ENCODE results near the gene UTF1. TPM values are rescaled to one million over a fixed set of nuclear protein-coding genes. Genes with fewer than 3 reads are reported as not detected.

Gene UTF1
- total RNA-seq, 1 donor from 2014 or later = not detected

GRCh38 chr10:133272301-133272963, 42.4 kb downstream of the UTF1 start:
- H3K36me3 Mint-ChIP-seq (ENCODE audit: low read depth) = no peaks in the 10 kb centered on the region
- H3K27ac Mint-ChIP-seq (ENCODE audit: unreplicated experiment) = no peak overlapping the region
- no peak overlapping the region for H3K4me3 Mint-ChIP-seq (ENCODE audit: unreplicated experiment)
- no peak for DNase-seq (ENCODE audit: low spot score)
- H3K9me3 Mint-ChIP-seq (ENCODE audit: low read depth) = no peaks in the 10 kb centered on the region
- H3K4me1 Mint-ChIP-seq (ENCODE audit: low read depth) = no peaks in the 10 kb centered on the region
- TF ChIP-seq, protein P1, sequence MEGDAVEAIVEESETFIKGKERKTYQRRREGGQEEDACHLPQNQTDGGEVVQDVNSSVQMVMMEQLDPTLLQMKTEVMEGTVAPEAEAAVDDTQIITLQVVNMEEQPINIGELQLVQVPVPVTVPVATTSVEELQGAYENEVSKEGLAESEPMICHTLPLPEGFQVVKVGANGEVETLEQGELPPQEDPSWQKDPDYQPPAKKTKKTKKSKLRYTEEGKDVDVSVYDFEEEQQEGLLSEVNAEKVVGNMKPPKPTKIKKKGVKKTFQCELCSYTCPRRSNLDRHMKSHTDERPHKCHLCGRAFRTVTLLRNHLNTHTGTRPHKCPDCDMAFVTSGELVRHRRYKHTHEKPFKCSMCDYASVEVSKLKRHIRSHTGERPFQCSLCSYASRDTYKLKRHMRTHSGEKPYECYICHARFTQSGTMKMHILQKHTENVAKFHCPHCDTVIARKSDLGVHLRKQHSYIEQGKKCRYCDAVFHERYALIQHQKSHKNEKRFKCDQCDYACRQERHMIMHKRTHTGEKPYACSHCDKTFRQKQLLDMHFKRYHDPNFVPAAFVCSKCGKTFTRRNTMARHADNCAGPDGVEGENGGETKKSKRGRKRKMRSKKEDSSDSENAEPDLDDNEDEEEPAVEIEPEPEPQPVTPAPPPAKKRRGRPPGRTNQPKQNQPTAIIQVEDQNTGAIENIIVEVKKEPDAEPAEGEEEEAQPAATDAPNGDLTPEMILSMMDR (IDR thresholded peaks at IDR 0.05) = no peak
- H3K27me3 Mint-ChIP-seq (ENCODE audit: low read depth) = peaks cover 2% of the 10 kb centered on the region

GRCh38 chr10:133272964-133273420, 43.0 kb downstream of the UTF1 start:
- no peaks in the 10 kb centered on the region for H3K4me1 Mint-ChIP-seq (ENCODE audit: low read depth)
- peaks cover 2% of the 10 kb centered on the region for H3K27me3 Mint-ChIP-seq (ENCODE audit: low read depth)
- no peak overlapping the region for H3K4me3 Mint-ChIP-seq (ENCODE audit: unreplicated experiment)
- no peak overlapping the region for H3K27ac Mint-ChIP-seq (ENCODE audit: unreplicated experiment)
- H3K36me3 Mint-ChIP-seq (ENCODE audit: low read depth) = no peaks in the 10 kb centered on the region
- DNase-seq (ENCODE audit: low spot score) = no peak
- TF ChIP-seq, protein P1 (IDR thresholded peaks at IDR 0.05) = no peak
- no peaks in the 10 kb centered on the region for H3K9me3 Mint-ChIP-seq (ENCODE audit: low read depth)

DNA sequence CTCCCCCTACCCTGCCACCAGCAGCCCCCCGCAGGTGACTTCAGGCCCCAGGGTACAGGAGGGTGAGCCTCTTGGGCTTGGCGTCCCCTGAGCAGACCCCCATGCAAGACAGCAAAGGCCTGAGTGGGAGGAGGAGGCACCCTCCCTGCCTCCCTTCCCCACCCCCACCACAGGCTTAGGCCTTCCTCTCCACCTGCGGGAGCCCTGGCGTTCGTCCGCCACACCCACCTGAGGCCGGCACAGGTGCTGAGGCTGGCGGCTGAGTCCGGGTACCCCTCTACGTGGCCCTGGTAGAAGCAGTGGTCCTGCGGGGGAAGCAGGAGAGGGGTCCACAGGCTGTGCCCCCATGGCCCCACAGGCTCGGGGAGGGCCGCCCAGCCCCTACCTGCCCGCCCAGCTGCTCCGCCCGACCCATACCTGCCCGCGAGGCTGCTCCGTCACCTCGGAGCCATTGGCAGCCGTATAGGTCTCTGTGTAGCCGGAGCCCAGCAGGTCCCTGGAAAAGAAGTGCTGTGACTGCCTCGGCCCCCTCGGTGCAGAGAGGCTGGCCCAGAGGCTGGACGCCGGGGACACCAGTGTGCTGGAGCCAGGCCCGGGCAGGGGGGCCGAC, 43.6 kb downstream of the UTF1 start:
- Mint-ChIP-seq H3K27me3 (ENCODE audit: low read depth) (peaks cover 2% of the 10 kb centered on the region), H3K9me3 (ENCODE audit: low read depth) (no peaks in the 10 kb centered on the region), H3K4me3 (ENCODE audit: unreplicated experiment) (no peak overlapping the region), H3K4me1 (ENCODE audit: low read depth) (no peaks in the 10 kb centered on the region), H3K36me3 (ENCODE audit: low read depth) (peaks cover 1% of the 10 kb centered on the region), H3K27ac (ENCODE audit: unreplicated experiment) (no peak overlapping the region)
- TF ChIP-seq, protein P1 (IDR thresholded peaks at IDR 0.05) = no peak
- DNase-seq (ENCODE audit: low spot score) = no peak

DNA sequence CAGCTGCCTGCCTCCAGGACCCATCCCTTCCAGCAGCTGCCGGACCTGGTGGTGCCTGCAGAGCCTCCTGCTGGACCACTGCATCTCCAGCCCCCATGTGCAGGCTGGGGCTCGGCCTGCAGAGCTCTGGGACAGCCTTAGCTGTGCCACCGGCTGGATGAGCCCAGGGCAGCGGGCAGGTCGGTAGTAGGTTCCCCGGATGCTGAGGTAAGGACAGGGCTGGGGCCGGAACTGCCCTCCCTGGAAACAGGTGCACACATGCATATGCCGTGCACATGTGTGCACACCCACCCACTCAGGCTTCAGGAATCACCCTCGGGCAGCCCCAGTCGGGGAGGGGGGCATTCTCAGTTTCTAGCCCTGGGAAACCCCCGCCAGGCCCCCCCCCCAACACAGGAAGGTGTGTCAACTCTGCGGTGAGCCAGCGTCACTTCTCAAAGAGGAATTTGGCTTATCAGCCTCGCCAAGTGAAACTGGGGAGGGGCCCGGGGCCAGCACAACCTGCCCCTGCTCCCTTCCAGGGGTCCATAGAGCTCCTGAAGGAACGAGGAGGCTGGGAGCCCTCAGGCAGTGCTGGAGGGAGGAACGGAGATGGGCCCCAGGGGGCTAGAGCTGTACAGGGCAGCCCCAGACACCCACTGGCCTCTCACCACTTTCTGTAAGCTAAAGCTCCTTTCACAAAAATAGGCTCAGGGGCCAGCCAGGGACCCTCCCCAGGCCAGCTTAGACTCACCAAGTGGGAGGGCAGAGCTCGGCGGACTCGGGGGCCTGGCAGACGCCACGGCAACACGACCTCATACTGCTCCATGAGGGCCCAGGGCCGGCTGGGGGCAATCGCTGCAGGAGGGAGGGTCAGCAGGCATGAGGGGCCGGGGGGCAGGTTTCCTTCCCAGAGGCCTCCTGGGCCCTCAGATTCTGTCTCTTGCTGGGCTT, 45.0 kb downstream of the UTF1 start:
- H3K9me3 Mint-ChIP-seq (ENCODE audit: low read depth) = no peaks in the 10 kb centered on the region
- H3K4me1 Mint-ChIP-seq (ENCODE audit: low read depth) = peaks cover 2% of the 10 kb centered on the region
- H3K27me3 Mint-ChIP-seq (ENCODE audit: low read depth) = peaks cover 2% of the 10 kb centered on the region
- H3K4me3 Mint-ChIP-seq (ENCODE audit: unreplicated experiment) = no peak overlapping the region
- peaks cover 1% of the 10 kb centered on the region for H3K36me3 Mint-ChIP-seq (ENCODE audit: low read depth)
- TF ChIP-seq, protein P1 (IDR thresholded peaks at IDR 0.05) = no peak
- no peak overlapping the region for H3K27ac Mint-ChIP-seq (ENCODE audit: unreplicated experiment)
- no peak for DNase-seq (ENCODE audit: low spot score)

GRCh38 chr10:133275684-133276092, 45.7 kb downstream of the UTF1 start:
- H3K36me3 Mint-ChIP-seq (ENCODE audit: low read depth) = peaks cover 1% of the 10 kb centered on the region
- peaks cover 2% of the 10 kb centered on the region for H3K27me3 Mint-ChIP-seq (ENCODE audit: low read depth)
- H3K9me3 Mint-ChIP-seq (ENCODE audit: low read depth) = no peaks in the 10 kb centered on the region
- H3K4me1 Mint-ChIP-seq (ENCODE audit: low read depth) = peaks cover 2% of the 10 kb centered on the region
- H3K4me3 Mint-ChIP-seq (ENCODE audit: unreplicated experiment) = no peak overlapping the region
- DNase-seq (ENCODE audit: low spot score) = no peak
- H3K27ac Mint-ChIP-seq (ENCODE audit: unreplicated experiment) = no peak overlapping the region
- TF ChIP-seq, protein P1 (IDR thresholded peaks at IDR 0.05) = no peak

All from chondrocyte (in vitro differentiated cells).